HL-60 (cell line): Measurements from ENCODE around the gene TMEM273.

Experiments used
- DNase-seq, 2 experiments: peaks; one replicate each; pipeline ENCODE4 v3.0.0-alpha.2; 2010 to 2020; ENCODE audit warnings: low read depth in 1 of 2, low spot score in 1 of 2
- H3K27ac ChIP-seq: fragments of 250-450 bp; sonication (Bioruptor Pico); replicated peaks from 2 replicates; pipeline ENCODE4 v1.5.1; 2020; ENCODE audit warnings: mild to moderate bottlenecking, moderate library complexity
- H3K27me3 ChIP-seq: fragments of 250-450 bp; sonication (Bioruptor Pico); 2 replicates; pipeline ENCODE4 v1.5.1; 2021; ENCODE audit warnings: mild to moderate bottlenecking, moderate library complexity; ENCODE audit not compliant: insufficient read depth, poor library complexity, severe bottlenecking
- H3K4me3 ChIP-seq: replicated peaks from 2 replicates; pipeline ENCODE4 v1.5.1; 2011; ENCODE audit warnings: mild to moderate bottlenecking, control low read depth, low read length; ENCODE audit not compliant: insufficient read depth
- CTCF ChIP-seq: IDR thresholded peaks from one replicate; pipeline ENCODE4 v1.5.1; 2011; ENCODE audit warnings: low read length, control low read depth, inconsistent platforms; ENCODE audit not compliant: insufficient read depth
- GABPA ChIP-seq: IDR thresholded peaks from 2 replicates; pipeline ENCODE4 v1.6.1; 2012; ENCODE audit warnings: low read depth
- POLR2AphosphoS5 ChIP-seq: IDR thresholded peaks from 2 replicates; pipeline ENCODE4 v1.6.1; 2012; ENCODE audit warnings: low read depth
- REST ChIP-seq: IDR thresholded peaks from 2 replicates; pipeline ENCODE4 v1.6.1; 2012; ENCODE audit warnings: low read depth; ENCODE audit not compliant: insufficient replicate concordance
- SPI1 ChIP-seq: IDR thresholded peaks from 2 replicates; pipeline ENCODE4 v1.6.1; 2012; ENCODE audit warnings: low read depth, mild to moderate bottlenecking, borderline replicate concordance

TMEM273 gene

GRCh38 chr10:49184642-49185111 lies 3.5 kb downstream of the TMEM273 start:
- Histone ChIP-seq H3K4me3 (no peak overlapping the region), H3K27me3 (no peaks in the 10 kb centered on the region), H3K27ac (no peak overlapping the region)
- TF ChIP-seq SPI1 (no peak), POLR2AphosphoS5 (no peak), GABPA (no peak), CTCF (no peak), REST (no peak)
- peak in 1 of 2 experiments; percentile 59 for DNase-seq

- H3K27me3 ChIP-seq: no peaks in the 10 kb centered on the region
- no peak overlapping the region for H3K27ac ChIP-seq
- H3K4me3 ChIP-seq: no peak overlapping the region
- peak; percentile 21 to 65 for DNase-seq
- TF ChIP-seq SPI1: peak; percentile 83
- TF ChIP-seq GABPA: no peak
- TF ChIP-seq POLR2AphosphoS5: no peak
- no peak for TF ChIP-seq CTCF
- TF ChIP-seq REST: no peak
Observed at GRCh38 chr10:49183596-49184542, 4.3 kb downstream of the TMEM273 start.

GRCh38 chr10:49182776-49183175 lies 5.4 kb downstream of the TMEM273 start:
- H3K27me3 ChIP-seq: no peaks in the 10 kb centered on the region
- DNase-seq: no peak

More at GRCh38 chr10:49182776-49183175, 5.4 kb downstream of the TMEM273 start:
- Histone ChIP-seq H3K4me3 (no peak overlapping the region), H3K27ac (no peak overlapping the region)
- no peak for TF ChIP-seq POLR2AphosphoS5
- TF ChIP-seq GABPA: no peak
- TF ChIP-seq CTCF: no peak
- no peak for TF ChIP-seq REST
- TF ChIP-seq SPI1: no peak
